ENCODE measurements around the gene ALDH3B1. TPM values are rescaled to one million over a fixed set of nuclear protein-coding genes. Genes with fewer than 3 reads are reported as not detected.
A peak's percentile ranks its signal among the peaks of the same experiment; 100 is the strongest.

The ALDH3B1 gene
- total and polyA plus RNA-seq, 9 of the 15 experiments (the other 6 are each of a cell fraction or from before 2014, with no cell fraction given): 0.01 to 0.35 (median 0.07) TPM; not detected in 2

- no peak for TF ChIP-seq DDX20 (tag; IDR thresholded peaks at IDR 0.05; ENCODE audit: low read depth)
- TF ChIP-seq CBFB (CRISPR knock-in tag; IDR thresholded peaks at IDR 0.05): no peak
- TF ChIP-seq TAF15 (IDR thresholded peaks at IDR 0.05; ENCODE audit: low read depth, low read length): no peak
- 0 out of 2 replicates have a peak, but pooled peaks have one; percentile 48 for TF ChIP-seq ZNF57 (CRISPR knock-in tag; IDR thresholded peaks at IDR 0.05)
- TF ChIP-seq YY1 (IDR thresholded peaks at IDR 0.05; ENCODE audit: borderline replicate concordance in 1 of 3, control insufficient read depth in 1 of 3, extremely low read depth in 1 of 3, insufficient read depth in 3 of 3, insufficient read length in 1 of 3, insufficient replicate concordance in 2 of 3, low read depth in 1 of 3, low read length in 2 of 3): peak in 1 of 3 experiments; percentile 11
- TF ChIP-seq RBM25 (IDR thresholded peaks at IDR 0.05; ENCODE audit: low read depth, low read length, severe bottlenecking): peak; percentile 87
- TF ChIP-seq SIN3A (IDR thresholded peaks at IDR 0.05; ENCODE audit: borderline replicate concordance in 2 of 2, control insufficient read depth in 1 of 2, low read depth in 2 of 2, low read length in 2 of 2): 0 out of 4 replicates have a peak, but pooled peaks of 1 of the 2 experiments have one; percentile 25
- no peak for TF ChIP-seq HDGF (IDR thresholded peaks at IDR 0.05)
- TF ChIP-seq BCL6 (CRISPR knock-in tag; IDR thresholded peaks at IDR 0.05): no peak
- TF ChIP-seq, protein P1, sequence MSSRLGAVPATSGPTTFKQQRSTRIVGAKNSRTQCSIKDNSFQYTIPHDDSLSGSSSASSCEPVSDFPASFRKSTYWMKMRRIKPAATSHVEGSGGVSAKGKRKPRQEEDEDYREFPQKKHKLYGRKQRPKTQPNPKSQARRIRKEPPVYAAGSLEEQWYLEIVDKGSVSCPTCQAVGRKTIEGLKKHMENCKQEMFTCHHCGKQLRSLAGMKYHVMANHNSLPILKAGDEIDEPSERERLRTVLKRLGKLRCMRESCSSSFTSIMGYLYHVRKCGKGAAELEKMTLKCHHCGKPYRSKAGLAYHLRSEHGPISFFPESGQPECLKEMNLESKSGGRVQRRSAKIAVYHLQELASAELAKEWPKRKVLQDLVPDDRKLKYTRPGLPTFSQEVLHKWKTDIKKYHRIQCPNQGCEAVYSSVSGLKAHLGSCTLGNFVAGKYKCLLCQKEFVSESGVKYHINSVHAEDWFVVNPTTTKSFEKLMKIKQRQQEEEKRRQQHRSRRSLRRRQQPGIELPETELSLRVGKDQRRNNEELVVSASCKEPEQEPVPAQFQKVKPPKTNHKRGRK (tag; IDR thresholded peaks at IDR 0.05): no peak
- TF ChIP-seq, protein P2, sequence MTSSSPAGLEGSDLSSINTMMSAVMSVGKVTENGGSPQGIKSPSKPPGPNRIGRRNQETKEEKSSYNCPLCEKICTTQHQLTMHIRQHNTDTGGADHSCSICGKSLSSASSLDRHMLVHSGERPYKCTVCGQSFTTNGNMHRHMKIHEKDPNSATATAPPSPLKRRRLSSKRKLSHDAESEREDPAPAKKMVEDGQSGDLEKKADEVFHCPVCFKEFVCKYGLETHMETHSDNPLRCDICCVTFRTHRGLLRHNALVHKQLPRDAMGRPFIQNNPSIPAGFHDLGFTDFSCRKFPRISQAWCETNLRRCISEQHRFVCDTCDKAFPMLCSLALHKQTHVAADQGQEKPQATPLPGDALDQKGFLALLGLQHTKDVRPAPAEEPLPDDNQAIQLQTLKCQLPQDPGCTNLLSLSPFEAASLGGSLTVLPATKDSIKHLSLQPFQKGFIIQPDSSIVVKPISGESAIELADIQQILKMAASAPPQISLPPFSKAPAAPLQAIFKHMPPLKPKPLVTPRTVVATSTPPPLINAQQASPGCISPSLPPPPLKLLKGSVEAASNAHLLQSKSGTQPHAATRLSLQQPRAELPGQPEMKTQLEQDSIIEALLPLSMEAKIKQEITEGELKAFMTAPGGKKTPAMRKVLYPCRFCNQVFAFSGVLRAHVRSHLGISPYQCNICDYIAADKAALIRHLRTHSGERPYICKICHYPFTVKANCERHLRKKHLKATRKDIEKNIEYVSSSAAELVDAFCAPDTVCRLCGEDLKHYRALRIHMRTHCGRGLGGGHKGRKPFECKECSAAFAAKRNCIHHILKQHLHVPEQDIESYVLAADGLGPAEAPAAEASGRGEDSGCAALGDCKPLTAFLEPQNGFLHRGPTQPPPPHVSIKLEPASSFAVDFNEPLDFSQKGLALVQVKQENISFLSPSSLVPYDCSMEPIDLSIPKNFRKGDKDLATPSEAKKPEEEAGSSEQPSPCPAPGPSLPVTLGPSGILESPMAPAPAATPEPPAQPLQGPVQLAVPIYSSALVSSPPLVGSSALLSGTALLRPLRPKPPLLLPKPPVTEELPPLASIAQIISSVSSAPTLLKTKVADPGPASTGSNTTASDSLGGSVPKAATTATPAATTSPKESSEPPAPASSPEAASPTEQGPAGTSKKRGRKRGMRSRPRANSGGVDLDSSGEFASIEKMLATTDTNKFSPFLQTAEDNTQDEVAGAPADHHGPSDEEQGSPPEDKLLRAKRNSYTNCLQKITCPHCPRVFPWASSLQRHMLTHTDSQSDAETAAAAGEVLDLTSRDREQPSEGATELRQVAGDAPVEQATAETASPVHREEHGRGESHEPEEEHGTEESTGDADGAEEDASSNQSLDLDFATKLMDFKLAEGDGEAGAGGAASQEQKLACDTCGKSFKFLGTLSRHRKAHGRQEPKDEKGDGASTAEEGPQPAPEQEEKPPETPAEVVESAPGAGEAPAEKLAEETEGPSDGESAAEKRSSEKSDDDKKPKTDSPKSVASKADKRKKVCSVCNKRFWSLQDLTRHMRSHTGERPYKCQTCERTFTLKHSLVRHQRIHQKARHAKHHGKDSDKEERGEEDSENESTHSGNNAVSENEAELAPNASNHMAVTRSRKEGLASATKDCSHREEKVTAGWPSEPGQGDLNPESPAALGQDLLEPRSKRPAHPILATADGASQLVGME (CRISPR knock-in tag; IDR thresholded peaks at IDR 0.05): no peak
- TF ChIP-seq ZNF518B (CRISPR knock-in tag; IDR thresholded peaks at IDR 0.05): no peak
- no peak for TF ChIP-seq MIER1 (IDR thresholded peaks at IDR 0.05; ENCODE audit: low read depth)
- no peak for TF ChIP-seq GATAD2B (IDR thresholded peaks at IDR 0.05; ENCODE audit: borderline replicate concordance)
Measured at GRCh38 chr11:68037411-68038225, 27.5 kb downstream of the ALDH3B1 start (continued).

All from K562 (cell line).